Activated T-helper 9 cell treated with anti-CD3 and anti-CD28 coated beads, Interleukin-2, amount 50 U/mL, for 16 hours (primary cell): Measurements from ENCODE around the gene GIT2.

Experiments
- DNase-seq: peaks from one replicate; pipeline ENCODE4 v3.0.0-alpha.2; 2020; ENCODE audit warnings: low read depth

GIT2 gene

DNA sequence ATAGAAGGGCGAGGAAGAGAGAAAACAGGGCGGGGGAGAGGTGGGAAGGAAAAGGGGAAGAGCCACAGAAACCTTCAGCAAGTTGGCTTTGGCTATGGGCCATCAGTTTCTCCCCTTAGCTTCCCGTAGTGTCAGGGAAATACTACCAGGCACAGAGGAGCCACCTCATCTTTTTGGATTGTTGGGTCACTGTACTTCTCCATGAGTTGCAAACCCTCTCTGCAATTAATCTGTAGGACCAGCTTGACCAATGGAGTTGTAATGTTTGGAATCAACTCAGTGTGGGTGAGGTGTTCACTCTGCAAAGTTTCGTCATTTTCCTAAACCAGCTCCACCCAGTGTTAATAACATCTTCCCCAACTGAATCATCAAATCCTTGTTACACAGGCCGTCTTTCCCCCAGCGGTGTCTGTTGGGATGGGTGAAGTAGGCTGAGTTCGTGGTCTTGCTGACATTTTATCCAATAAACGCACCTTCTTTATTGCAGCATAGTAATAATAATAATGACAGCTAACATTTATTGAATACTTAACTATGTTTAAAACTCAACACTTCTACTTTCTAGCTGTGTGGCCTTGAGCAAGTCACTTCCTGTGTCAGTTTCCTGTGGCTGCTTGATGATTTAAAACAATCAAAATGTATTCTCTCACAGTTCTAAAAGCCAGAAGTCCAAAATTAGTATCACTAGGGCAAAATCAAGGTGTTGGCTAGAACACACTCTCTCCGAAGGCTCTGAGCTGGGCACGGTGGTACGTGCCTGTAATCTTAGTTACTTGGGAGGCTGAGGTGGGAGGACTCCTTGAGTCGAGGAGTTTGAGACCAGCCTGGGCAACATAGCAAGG, 107.8 kb downstream of the GIT2 start:
- DNase-seq, result no peak

DNA sequence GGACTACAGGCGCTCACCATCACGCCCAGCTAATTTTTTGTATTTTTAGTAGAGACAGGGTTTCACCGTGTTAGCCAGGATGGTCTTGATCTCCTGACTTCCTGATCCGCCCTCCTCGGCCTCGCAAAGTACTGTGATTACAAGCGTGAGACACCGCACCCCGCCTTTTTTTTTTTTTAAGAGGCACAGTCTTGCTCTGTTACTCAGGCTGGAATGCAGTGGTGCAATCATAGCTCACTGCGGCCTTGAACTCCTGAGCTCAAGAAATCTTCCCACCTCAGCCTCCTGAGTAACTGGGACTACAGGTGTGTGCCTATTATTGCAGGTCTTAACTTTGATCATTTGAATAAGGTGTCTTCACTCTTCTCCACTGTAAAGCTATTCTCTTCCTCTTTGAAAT, 110.6 kb downstream of the GIT2 start:
- no peak for DNase-seq

DNA sequence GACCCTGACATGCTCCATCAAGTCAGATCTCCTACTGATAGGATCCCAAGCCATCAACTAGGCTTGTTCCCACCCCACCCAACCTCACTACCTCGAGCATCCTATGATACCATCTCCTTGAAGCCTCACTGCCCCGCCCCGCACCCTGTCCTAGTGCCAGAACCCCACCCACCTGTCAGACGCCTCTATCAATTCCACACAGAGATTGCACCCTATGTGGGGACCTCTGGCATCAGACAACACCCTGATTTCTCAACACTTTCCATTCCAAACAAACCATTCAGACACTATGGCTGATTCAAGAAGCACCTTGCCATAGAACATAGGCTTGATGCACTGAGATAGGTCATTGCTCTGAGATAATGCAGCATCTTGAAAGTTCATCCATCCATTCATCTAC, 112.7 kb downstream of the GIT2 start:
- no peak for DNase-seq

DNA sequence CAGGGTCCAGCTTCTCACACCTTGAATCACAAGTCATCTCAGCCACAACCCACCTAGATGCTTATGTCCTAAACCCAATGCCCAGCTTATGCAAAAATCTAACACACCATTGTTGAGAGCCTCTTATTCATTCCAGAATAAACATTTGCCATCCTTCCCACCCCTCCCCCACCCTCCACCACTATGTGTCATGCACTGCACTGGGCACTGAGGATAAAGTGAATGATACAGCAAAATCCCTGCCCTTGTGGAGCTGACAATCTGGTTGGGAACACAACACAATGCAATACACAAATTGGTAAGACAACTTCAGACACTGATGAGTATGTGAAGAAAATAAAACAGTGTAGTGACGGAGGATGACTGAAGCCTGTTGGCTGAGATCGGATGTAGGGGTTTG, 114.4 kb downstream of the GIT2 start:
- no peak for DNase-seq

DNA sequence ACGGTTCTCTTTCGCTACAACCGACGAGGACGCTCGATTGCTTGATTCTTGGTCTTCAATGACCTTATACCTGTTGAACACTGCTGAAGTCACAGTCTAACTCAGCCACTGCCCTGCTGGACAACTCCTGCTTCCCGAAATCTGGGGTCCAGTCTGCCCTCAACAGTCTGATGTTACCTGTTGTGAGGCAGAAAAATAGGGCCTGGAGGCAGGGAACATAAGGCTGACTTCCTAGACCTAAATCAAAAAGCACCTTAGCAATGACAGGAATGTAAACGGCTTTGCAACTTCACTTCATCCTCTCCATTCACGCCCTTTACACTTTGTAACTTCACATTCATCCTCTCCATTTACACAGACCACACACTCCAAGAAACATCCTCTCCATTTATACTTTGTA, 115.2 kb downstream of the GIT2 start:
- no peak for DNase-seq

DNA sequence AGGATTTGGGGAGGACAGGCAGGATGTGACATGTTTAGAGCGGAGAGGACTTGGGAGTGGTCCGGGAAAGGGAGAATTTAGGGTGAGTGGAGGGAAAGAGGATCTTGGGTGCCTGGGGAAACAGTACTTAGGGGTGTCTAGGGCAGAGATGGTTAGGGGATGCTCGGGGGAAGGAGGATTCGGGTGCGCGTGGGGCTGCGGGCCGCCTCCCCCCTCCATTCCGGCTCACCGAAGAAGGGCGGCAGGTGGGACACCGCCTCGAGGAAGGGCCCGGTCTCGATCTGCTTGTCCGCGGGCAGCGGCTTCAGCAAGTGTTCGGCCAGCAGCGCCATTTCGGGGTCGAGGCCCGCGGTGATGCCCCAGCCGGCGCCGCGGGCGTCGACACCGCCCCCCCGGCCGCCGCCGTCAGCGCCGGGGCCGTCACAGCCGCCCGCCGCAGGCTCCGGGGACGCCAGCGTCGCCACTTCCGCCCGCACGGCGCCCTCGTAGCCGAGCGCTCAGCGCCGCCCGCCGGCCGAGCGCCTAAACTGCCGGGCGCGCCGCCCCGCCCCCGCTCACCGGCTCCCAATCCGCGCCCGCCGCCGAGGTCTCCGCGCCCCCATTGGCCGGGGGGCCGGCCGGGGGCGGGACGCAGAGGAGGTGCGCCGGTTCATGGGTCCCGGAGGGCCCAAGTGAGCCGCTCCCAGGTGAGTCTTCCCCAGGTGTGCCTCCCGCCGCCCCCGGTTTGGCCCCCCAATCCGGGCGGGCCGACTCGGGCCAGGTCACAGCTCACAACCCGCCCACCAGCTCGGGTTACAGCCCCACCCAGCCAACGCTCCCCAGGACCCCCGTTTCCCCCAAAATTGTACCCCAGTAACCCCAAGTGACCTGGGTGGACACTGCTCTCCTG, 115.9 kb downstream of the GIT2 start, which contains the start of gene GLTP:
GLTP (minus strand) TSS at position 499 of the 889 bp plus-strand sequence; CDS start at position 332, 167 bp downstream.
- peak; percentile 84 for DNase-seq
